PC-3 (cell line): ENCODE results near the gene CD3G. TPM values are rescaled to one million over a fixed set of nuclear protein-coding genes. Genes with fewer than 3 reads are reported as not detected.

ENCODE experiments used
- ATAC-seq: fragments of 200-7000 bp; cut with Tn5 transposase; 2 replicates; pipeline ENCODE4 v1.9.1; 2020; ENCODE audit warnings: mild to moderate bottlenecking, moderate library complexity
- BruUV-seq: library from RNA; stranded (reverse); fragments of 400-500 nt; replicated peaks from 2 replicates; lab custom pipeline; 2021; lab: Mats Ljungman, UMichigan
- CTCF ChIA-PET: fragments of 300-600 bp; sonication (Branson Sonifier 250); formaldehyde crosslinking; loops from one replicate; lab custom pipeline; 2022; ENCODE audit warnings: antibody characterized with exemption; lab: Charles Lee
- POLR2A ChIA-PET: fragments of 300-600 bp; sonication (Branson Sonifier 250); formaldehyde crosslinking; loops from one replicate; lab custom pipeline; 2022; ENCODE audit warnings: antibody characterized with exemption; ENCODE audit not compliant: unreplicated experiment; lab: Charles Lee
- DNase-seq: peaks from one replicate; pipeline ENCODE4 v3.0.0-alpha.2; 2015
- H2AFZ ChIP-seq: fragments of 300-600 bp; sonication (generic); 2 replicates; pipeline ENCODE4 v1.6.0; 2016; ENCODE audit warnings: antibody characterized with exemption, low read length
- H3F3A ChIP-seq: fragments of 300-600 bp; sonication (generic); one replicate; pipeline ENCODE4 v1.6.0; 2017; ENCODE audit warnings: antibody characterized with exemption, low read length, control low read depth, mild to moderate bottlenecking; ENCODE audit not compliant: unreplicated experiment
- H3K27ac ChIP-seq: fragments of 300-600 bp; sonication (generic); 2 replicates; pipeline ENCODE4 v1.5.1; 2016; ENCODE audit warnings: mild to moderate bottlenecking, low read length
- H3K27me3 ChIP-seq: fragments of 300-600 bp; sonication (generic); 2 replicates; pipeline ENCODE4 v1.6.1; 2016; ENCODE audit warnings: low read length, mixed read lengths
- H3K36me3 ChIP-seq: fragments of 300-600 bp; sonication (generic); 2 replicates; pipeline ENCODE4 v1.6.1; 2016; ENCODE audit warnings: low read depth, mixed run types, low read length, mixed read lengths
- H3K4me1 ChIP-seq: fragments of 300-600 bp; sonication (generic); 2 replicates; pipeline ENCODE4 v1.5.1; 2016; ENCODE audit warnings: low read length; ENCODE audit not compliant: insufficient read depth
- H3K4me2 ChIP-seq: fragments of 300-600 bp; sonication (generic); 2 replicates; pipeline ENCODE4 v1.6.0; 2016; ENCODE audit warnings: low read length
- H3K4me3 ChIP-seq: fragments of 300-600 bp; sonication (generic); 2 replicates; pipeline ENCODE4 v1.5.1; 2016; ENCODE audit warnings: mild to moderate bottlenecking, low read length, mixed read lengths
- H3K79me2 ChIP-seq: fragments of 300-600 bp; sonication (generic); 2 replicates; pipeline ENCODE4 v1.6.1; 2017; ENCODE audit warnings: low read length, mixed read lengths
- H3K9ac ChIP-seq: fragments of 300-600 bp; sonication (generic); 2 replicates; pipeline ENCODE4 v1.6.0; 2016; ENCODE audit warnings: mild to moderate bottlenecking, low read length
- H3K9me2 ChIP-seq: fragments of 300-600 bp; sonication (generic); replicated peaks from 2 replicates; pipeline ENCODE4 v1.6.1; 2016; ENCODE audit warnings: mixed run types, low read length, mixed read lengths
- H3K9me3 ChIP-seq: fragments of 300-600 bp; sonication (generic); 2 replicates; pipeline ENCODE4 v1.6.1; 2016; ENCODE audit warnings: low read length, mixed read lengths
- H4K20me1 ChIP-seq: fragments of 300-600 bp; sonication (generic); 2 replicates; pipeline ENCODE4 v1.6.1; 2016; ENCODE audit warnings: low read length, mixed read lengths
- CTCF ChIP-seq: fragments of 300-600 bp; sonication (generic); conservative IDR thresholded peaks from 2 replicates; pipeline ENCODE4 v1.5.1; 2017; ENCODE audit warnings: antibody characterized with exemption, low read depth, mild to moderate bottlenecking, low read length
- EZH2 ChIP-seq: fragments of 300-600 bp; sonication (generic); IDR thresholded peaks from one replicate; pipeline ENCODE4 v1.6.1; 2017; ENCODE audit warnings: antibody characterized with exemption, mild to moderate bottlenecking, low read length; ENCODE audit not compliant: unreplicated experiment
- EZH2phosphoT487 ChIP-seq: fragments of 300-600 bp; sonication (generic); IDR thresholded peaks from 2 replicates; pipeline ENCODE4 v1.6.1; 2018; ENCODE audit warnings: mild to moderate bottlenecking, antibody characterized with exemption, low read length, borderline replicate concordance
- intact Hi-C: fragments of 100-400 bp; cut with micrococcal nuclease; formaldehyde crosslinking; loops from 2 replicates; pipeline ENCODE4 v1.9.0; 2023
- total RNA-seq: library from RNA; depleted of rRNA; stranded (reverse); fragments of >200 nt; gene quantifications from 2 replicates; pipeline ENCODE4 v1.2.3, GENCODE V29; 2014

Gene CD3G
- total RNA-seq, 1 experiment from 2014 or later = not detected

GRCh38 chr11:118304568-118305248 lies 39.4 kb upstream of the CD3G start, which contains the start of gene CD3E:
TSS of gene CD3E (plus strand) at chr11:118304730. CDS start at chr11:118304953, 223 bp downstream.
- H3K27ac ChIP-seq = no peak within 1 kb of the TSS
- H3K79me2 ChIP-seq = no peaks in the 10 kb centered on the region
- BruUV-seq = no TSS peak
- no peaks in the 10 kb centered on the region for H3K4me1 ChIP-seq
- ChIA-PET POLR2A (no interaction called here), CTCF (interaction anchor here (0.6 kb wide), 1 partner anchor 1425 kb away, joined by 3 read pairs; no protein-coding TSS in a partner anchor)
- TF ChIP-seq EZH2phosphoT487 (no peak), EZH2 (no peak), CTCF (no peak)
- H3K27me3 ChIP-seq = peaks cover 29% of the 10 kb centered on the region
- ATAC-seq (no peak), DNase-seq (no peak)
- H3K9me3 ChIP-seq = no peaks in the 10 kb centered on the region
- H4K20me1 ChIP-seq = no peaks in the 10 kb centered on the region
- H3K9ac ChIP-seq = no peak within 1 kb of the TSS
- no peak within 1 kb of the TSS for H3K4me2 ChIP-seq
- H3F3A ChIP-seq = no peaks in the 10 kb centered on the region
- no peak within 1 kb of the TSS for H2AFZ ChIP-seq
- H3K36me3 ChIP-seq = no peaks in the 10 kb centered on the region
- no peak within 1 kb of the TSS for H3K4me3 ChIP-seq
- intact Hi-C loops = no loop called here
- no peaks in the 10 kb centered on the region for H3K9me2 ChIP-seq

GRCh38 chr11:118305726-118306125 lies 38.4 kb upstream of the CD3G start:
- CTCF ChIA-PET = no interaction called here
- intact Hi-C loops = no loop called here
- BruUV-seq = no TSS peak

More at GRCh38 chr11:118305726-118306125, 38.4 kb upstream of the CD3G start:
- Histone ChIP-seq H3K4me3 (no peak overlapping the region), H3K9ac (no peak overlapping the region), H3K9me2 (no peaks in the 10 kb centered on the region), H3K9me3 (no peaks in the 10 kb centered on the region), H3F3A (no peaks in the 10 kb centered on the region), H3K4me1 (no peaks in the 10 kb centered on the region), H3K36me3 (no peaks in the 10 kb centered on the region), H3K27ac (no peak overlapping the region), H2AFZ (0 out of 2 replicates have a peak overlapping the region, but pooled peaks have one; percentile 12), H3K79me2 (no peaks in the 10 kb centered on the region), H3K4me2 (no peak overlapping the region), H4K20me1 (no peaks in the 10 kb centered on the region), H3K27me3 (peaks cover 25% of the 10 kb centered on the region)
- TF ChIP-seq CTCF = no peak
- TF ChIP-seq EZH2phosphoT487 = no peak
- no peak for TF ChIP-seq EZH2
- no peak for DNase-seq
- POLR2A ChIA-PET = interaction anchor here (0.7 kb wide), 1 partner anchor 10 kb away, joined by 6 read pairs; no protein-coding TSS in a partner anchor
- no peak for ATAC-seq
